Heart right ventricle (tissue), 16 donors: ENCODE data around the gene HOATZ. TPM values are rescaled to one million over a fixed set of nuclear protein-coding genes. Genes with fewer than 3 reads are reported as not detected.

Experiments used
- ATAC-seq, 8 donors: fragments of 200-7000 bp; cut with Tn5 transposase; one replicate each; pipeline ENCODE4 v1.9.1; 2020; ENCODE audit warnings: mild to moderate bottlenecking in 8 of 8, moderate library complexity in 8 of 8, moderate number of reproducible peaks in 1 of 8
- DNase-seq, 2 donors: peaks; one replicate each; pipeline ENCODE4 v3.0.0-alpha.2; 2020
- H3K27ac ChIP-seq, 10 donors: fragments of 200-600 bp; sonication (generic) in 2 of 10; one replicate each; pipeline versions ENCODE4 v1.5.0 to v1.8.0; 2020 to 2022; ENCODE audit warnings: mild to moderate bottlenecking in 3 of 10
- H3K27me3 ChIP-seq, 7 donors: fragments of 200-600 bp; one replicate each; pipeline ENCODE4 v1.8.0; 2021 to 2022; ENCODE audit warnings: mild to moderate bottlenecking in 2 of 7
- H3K36me3 ChIP-seq, 9 donors: fragments of 200-600 bp; sonication (generic) in 1 of 9; one replicate each; pipeline versions ENCODE4 v1.5.0 to v1.8.0; 2020 to 2022; ENCODE audit warnings: mild to moderate bottlenecking in 2 of 9
- H3K4me1 ChIP-seq, 9 donors: fragments of 200-600 bp; sonication (generic) in 1 of 9; one replicate each; pipeline versions ENCODE4 v1.5.0 to v1.8.0; 2020 to 2022; ENCODE audit warnings: mild to moderate bottlenecking in 4 of 9
- H3K4me3 ChIP-seq, 10 donors: fragments of 200-600 bp; sonication (generic) in 2 of 10; one replicate each; pipeline versions ENCODE4 v1.5.0 to v1.8.0; 2020 to 2022; ENCODE audit warnings: mild to moderate bottlenecking in 7 of 10, moderate library complexity in 2 of 10
- H3K9me3 ChIP-seq, 11 donors: fragments of 200-600 bp in 10 of 11; sonication (generic) in 2 of 11; one replicate each; pipeline versions ENCODE4 v1.5.0 to v1.8.0; 2013 to 2022; ENCODE audit warnings: mild to moderate bottlenecking in 2 of 11, control low read depth in 1 of 11, moderate library complexity in 1 of 11
- CTCF ChIP-seq, 9 donors: fragments of 200-600 bp; sonication (generic) in 2 of 9; IDR thresholded peaks; one replicate each; pipeline versions ENCODE4 v1.5.0 to v1.8.0; 2021 to 2022; ENCODE audit warnings: antibody characterized with exemption in 9 of 9, mild to moderate bottlenecking in 5 of 9, moderate library complexity in 1 of 9
- WGBS, 2 donors: extraction: QIAGEN DNeasy Blood & Tissue Kit; methylation state at CpG; one replicate each; pipeline ENCODE4 v1.1.7; 2013; ENCODE audit warnings: inconsistent platforms in 1 of 2; 5-methylcytosine and 5-hydroxymethylcytosine counted together
- intact Hi-C, 10 donors: fragments of 100-400 bp; cut with DNase I; formaldehyde crosslinking; loops; one replicate each; pipeline versions ENCODE4 v1.11.1 to v1.14.2; 2022
- long read RNA-seq, 3 donors: library from polyadenylated mRNA; unstranded; transcript quantifications; one replicate each; pipeline ENCODE4 v2.0.0, GENCODE V29; 2020 to 2021
- polyA plus RNA-seq, 2 donors: library from polyadenylated mRNA; stranded (reverse); fragments of 200-250 nt; gene quantifications; one replicate each; pipeline ENCODE4 v1.2.3, GENCODE V29; 2013
- total RNA-seq, 10 donors: library from RNA; stranded (reverse); fragmentation: NEBNext Ultra II Directional in 3 of 10; extraction: Animal tissue kit (Norgen Biotek cat#: 25700) in 3 of 10; gene quantifications; one replicate each; pipeline versions ENCODE4 v1.2.1 to v1.2.4, GENCODE V29; 2021 to 2023
- donor health status: Arrhythmogenic right ventricular cardiomyopathy.
- donor health status: ischemic (EF 13 %, LVEDD 7.1; RV severe dilation, severe dysfunction).
- donor health status: healthy with polysubstance abuse.
- donor health status: DM: no; HTN: yes; CAD: no.
- donor health status: DM: no; HTN: no; CAD: no.
- donor health status: ischemic (EF 25% LVEDD 6.9; RV normal size, moderate dysfunction).
- donor health status: ischemic (EF 25% LVEDD 5.7; RV mildly dilated, moderate dysfunction).
- donor health status: healthy.
- donor health status: DM: yes; HTN: yes; CAD: no.
- donor health status: Ischemic cardiomyopathy.
- donor health status: ischemic (EF 35%, LVEDD 5.7; RV mildly dilated, moderate dysfunction).
- donor health status: nonischemic (EF 11% LVEDD 7.7; RV severe dilation, severe dysfunction).
- donor health status: DM: yes; HTN: yes; CAD: no.
- donor health status: PGD.
- donor health status: ischemic (EF 29% LVEDD 5.4; RV normal size, mild dysfunction).
- donor health status: nonischemic (EF 23%, LVEDD 6.1; RV moderate dilation, normal function).

Gene HOATZ
- total RNA-seq (not detected), polyA plus RNA-seq (not detected)
- long read RNA-seq, donor 1 = 0 reads
- long read RNA-seq, donor 2 = 0 reads
- long read RNA-seq, donor 3 = 0 reads

GRCh38 chr11:111514216-111515031 lies at the start of gene HOATZ:
TSS of gene HOATZ (plus strand) at chr11:111514778. CDS start at chr11:111514785, 7 bp downstream.
- Histone ChIP-seq H3K9me3 (no peaks in the 10 kb centered on the region), H3K4me1 (peaks cover 0 to 16% (median 9%) of the 10 kb centered on the region in 9 donors), H3K36me3 (no peaks in the 10 kb centered on the region), H3K27me3 (peaks cover 11 to 59% (median 52%) of the 10 kb centered on the region in 7 donors), H3K4me3 (peak within 1 kb of the TSS in 1 of 10 donors; percentile 13), H3K27ac (no peak within 1 kb of the TSS)
- 19% methylated on average over 39 of the region's 39 CpGs for WGBS, 2 donors
- ATAC-seq = no peak
- intact Hi-C loops = no loop called here
- DNase-seq = no peak
- TF ChIP-seq CTCF (IDR thresholded peaks at IDR 0.05) = no peak

GRCh38 chr11:111465400-111465799 lies 49.2 kb upstream of the HOATZ start:
- H3K9me3 ChIP-seq = no peaks in the 10 kb centered on the region
- peaks cover 0 to 17% (median 4%) of the 10 kb centered on the region in 7 donors for H3K27me3 ChIP-seq
- intact Hi-C loops = no loop called here
- WGBS, 2 donors = 63 to 69% methylated on average over 1 of the region's 1 CpG
- ATAC-seq (no peak), DNase-seq (no peak)
- no peak overlapping the region for H3K27ac ChIP-seq
- no peak for TF ChIP-seq CTCF (IDR thresholded peaks at IDR 0.05)
- no peak overlapping the region for H3K4me3 ChIP-seq
- peaks cover 0 to 11% (median 6%) of the 10 kb centered on the region in 9 donors for H3K4me1 ChIP-seq
- H3K36me3 ChIP-seq = no peaks in the 10 kb centered on the region

- Histone ChIP-seq H3K27ac (no peak overlapping the region), H3K9me3 (no peaks in the 10 kb centered on the region), H3K27me3 (peaks cover 0 to 8% (median 0%) of the 10 kb centered on the region in 7 donors), H3K4me3 (no peak overlapping the region), H3K4me1 (peaks cover 0 to 11% (median 6%) of the 10 kb centered on the region in 9 donors), H3K36me3 (no peaks in the 10 kb centered on the region)
- DNase-seq = no peak
- intact Hi-C loops = no loop called here
- TF ChIP-seq CTCF (IDR thresholded peaks at IDR 0.05) = no peak
- ATAC-seq = no peak
Measured at GRCh38 chr11:111466615-111467014, 48.0 kb upstream of the HOATZ start.

GRCh38 chr11:111469200-111469599 lies 45.4 kb upstream of the HOATZ start:
- WGBS, 2 donors = 46 to 50% methylated on average over 4 of the region's 4 CpGs
- TF ChIP-seq CTCF (IDR thresholded peaks at IDR 0.05) = no peak
- DNase-seq (no peak), ATAC-seq (peak in 1 of 8 donors; percentile 34)
- no peaks in the 10 kb centered on the region for H3K27me3 ChIP-seq
- H3K4me3 ChIP-seq = no peak overlapping the region
- H3K36me3 ChIP-seq = no peaks in the 10 kb centered on the region
- peaks cover 0 to 4% (median 0%) of the 10 kb centered on the region in 11 donors for H3K9me3 ChIP-seq
- H3K27ac ChIP-seq = peak overlapping the region in 3 of 10 donors; percentile 11 to 55 (median 28)
- H3K4me1 ChIP-seq = peaks cover 0 to 11% (median 6%) of the 10 kb centered on the region in 9 donors
- intact Hi-C loops = no loop called here
